GM18951 (cell line): ENCODE results near the gene SLC9A2.

Experiments
- POLR2A ChIP-seq: IDR thresholded peaks from 4 replicates; pipeline ENCODE4 v1.6.1; 2011; ENCODE audit warnings: mild to moderate bottlenecking; ENCODE audit not compliant: insufficient read length, insufficient read depth; ENCODE audit errors: extremely low read depth
- in situ Hi-C: fragments of 300-500 bp; cut with MboI; formaldehyde crosslinking; loops from one replicate; pipeline ENCODE4 v1.12.0; 2022; ENCODE audit warnings: low sequenced_read_pairs, mixed read lengths, inconsistent platforms; ENCODE audit not compliant: unreplicated experiment

Gene SLC9A2

DNA sequence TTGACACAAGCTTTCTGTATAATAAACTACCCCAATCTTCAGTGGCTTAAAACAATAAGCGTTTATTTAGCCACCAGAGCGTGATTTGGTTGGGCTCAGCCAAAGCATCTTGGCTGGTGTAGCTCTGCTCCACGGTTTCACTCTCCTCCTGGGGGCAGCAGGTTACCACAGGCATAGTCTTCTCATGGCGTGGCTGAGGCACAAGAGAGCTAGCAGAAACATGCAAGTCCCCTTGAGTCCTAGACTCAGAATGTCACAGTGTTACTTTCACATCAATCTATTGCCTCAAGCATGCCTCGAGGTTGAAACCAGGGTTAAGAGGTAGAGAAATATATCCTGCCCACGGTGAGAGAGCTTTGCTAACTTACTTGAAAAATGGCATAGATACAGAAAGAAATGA lies 19.9 kb upstream of the SLC9A2 start:
- in situ Hi-C loops = no loop called here

DNA sequence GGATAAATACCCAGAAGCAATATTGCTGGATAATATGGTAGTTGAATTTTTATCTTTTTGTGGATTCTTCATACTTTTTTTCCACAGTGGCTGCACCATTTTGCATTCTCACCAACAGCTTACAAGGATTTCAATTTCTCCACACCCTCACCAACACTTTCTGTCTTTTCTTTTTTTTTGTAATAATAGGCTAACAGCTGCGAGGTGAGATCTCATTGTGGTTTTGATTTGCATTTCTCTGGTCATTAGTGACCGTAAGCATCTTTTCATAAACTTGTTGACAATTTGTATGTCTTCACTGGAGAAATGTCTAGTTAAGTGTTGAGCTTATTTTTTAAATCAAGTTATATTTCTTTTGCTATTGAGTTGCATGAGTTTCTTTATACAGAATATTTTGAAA lies 17.6 kb upstream of the SLC9A2 start:
- no peak for TF ChIP-seq POLR2A
- in situ Hi-C loops = no loop called here

More for the DNA sequence above, 19.9 kb upstream of the SLC9A2 start:
- no peak for TF ChIP-seq POLR2A

DNA sequence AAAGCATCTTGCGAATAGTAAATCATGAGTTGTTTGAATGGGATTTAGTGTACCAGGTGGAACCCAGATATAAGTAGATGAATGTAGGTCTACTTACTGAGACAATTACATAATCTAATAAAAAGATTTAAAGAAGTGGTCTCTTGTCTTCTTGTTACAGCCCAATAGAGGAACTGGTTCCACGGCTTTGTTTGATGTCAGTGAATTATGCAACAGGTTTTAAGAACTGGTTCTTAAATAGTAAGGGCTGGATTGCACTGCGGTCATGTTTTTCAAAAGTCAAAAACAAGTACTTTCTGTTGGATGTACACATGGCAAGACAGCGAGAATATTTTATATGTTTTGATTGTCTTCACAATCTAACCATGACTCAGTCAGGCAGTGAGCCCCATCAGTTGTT lies 15.4 kb upstream of the SLC9A2 start:
- in situ Hi-C loops = no loop called here

DNA sequence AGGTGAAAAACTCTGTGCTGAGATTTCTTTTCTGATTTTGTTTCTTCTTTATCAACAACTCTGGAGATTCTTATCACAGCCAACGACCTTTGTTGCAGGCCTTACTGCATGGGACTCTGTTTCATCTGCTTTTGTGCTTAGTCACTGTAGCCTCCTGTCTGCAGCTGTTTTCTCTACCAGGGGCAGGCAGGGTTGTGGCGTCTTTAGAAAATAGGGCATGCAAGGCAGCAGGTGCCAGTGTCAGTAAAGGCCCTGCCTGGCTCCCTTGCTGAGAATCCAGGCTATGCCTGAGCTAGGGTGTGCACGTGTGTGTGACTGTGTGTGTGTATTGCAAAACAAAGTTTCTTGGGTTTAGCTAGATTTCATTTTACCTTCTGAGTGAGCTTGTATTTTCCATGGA lies 14.6 kb upstream of the SLC9A2 start:
- TF ChIP-seq POLR2A = no peak
- in situ Hi-C loops = no loop called here

More for the DNA sequence above, 15.4 kb upstream of the SLC9A2 start:
- no peak for TF ChIP-seq POLR2A

DNA sequence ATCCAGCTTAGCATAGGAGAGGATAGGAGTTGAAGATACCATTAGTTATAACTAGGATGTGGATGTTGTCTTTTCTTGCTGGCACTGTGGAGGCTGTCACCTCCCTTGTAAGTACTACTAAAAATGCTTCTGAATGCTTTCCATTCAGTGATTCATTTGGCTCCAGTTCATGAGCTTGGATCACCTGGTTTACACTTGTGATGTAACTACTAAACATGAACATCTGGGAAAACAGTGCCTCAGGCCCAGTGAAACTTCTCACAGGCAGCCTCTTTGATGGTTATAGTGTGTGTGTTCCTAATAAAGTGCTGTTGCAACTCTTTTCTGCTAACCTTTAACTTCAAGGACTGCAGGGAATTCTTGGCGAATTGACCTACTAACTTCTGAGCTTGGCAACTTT lies 13.0 kb upstream of the SLC9A2 start:
- TF ChIP-seq POLR2A = no peak
- in situ Hi-C loops = no loop called here

DNA sequence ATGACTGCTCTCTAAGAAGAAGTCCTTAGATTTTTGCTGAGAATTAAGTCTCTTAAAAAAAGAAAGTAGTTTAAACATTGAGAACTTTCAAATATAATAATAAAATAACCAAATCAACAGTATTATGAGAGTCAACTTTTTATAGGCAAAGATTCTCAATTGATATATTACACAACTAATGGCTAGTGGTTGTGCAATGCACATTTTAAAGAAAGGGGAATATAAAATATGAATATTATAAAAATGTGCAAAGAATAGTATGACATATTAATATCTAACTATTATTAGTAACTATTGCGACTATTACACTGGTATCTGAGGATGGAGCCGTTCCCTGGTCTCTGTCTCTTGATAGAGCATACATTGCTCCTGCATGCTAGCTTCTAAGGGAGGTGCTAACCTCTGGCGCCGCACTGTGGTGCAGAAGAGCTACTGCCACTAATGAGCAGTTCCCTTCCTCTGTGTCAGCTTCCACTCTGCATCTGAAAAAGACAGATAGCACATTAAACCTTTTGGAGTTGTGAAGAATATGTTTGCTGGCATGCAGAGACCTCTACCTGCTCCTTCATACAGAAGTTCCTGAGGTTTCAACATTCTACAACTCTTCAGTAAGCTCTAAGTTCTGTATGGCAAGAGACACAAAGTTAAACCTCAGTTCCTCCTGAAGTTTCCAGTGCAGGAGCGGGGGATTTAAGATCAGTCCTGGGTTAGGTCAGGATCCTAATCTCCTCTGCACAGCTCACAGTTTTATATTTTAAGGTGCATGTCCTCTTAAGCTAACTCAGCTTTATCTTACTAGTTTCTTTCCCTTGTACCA lies 3.5 kb upstream of the SLC9A2 start:
- no peak for TF ChIP-seq POLR2A
- in situ Hi-C loops = no loop called here

DNA sequence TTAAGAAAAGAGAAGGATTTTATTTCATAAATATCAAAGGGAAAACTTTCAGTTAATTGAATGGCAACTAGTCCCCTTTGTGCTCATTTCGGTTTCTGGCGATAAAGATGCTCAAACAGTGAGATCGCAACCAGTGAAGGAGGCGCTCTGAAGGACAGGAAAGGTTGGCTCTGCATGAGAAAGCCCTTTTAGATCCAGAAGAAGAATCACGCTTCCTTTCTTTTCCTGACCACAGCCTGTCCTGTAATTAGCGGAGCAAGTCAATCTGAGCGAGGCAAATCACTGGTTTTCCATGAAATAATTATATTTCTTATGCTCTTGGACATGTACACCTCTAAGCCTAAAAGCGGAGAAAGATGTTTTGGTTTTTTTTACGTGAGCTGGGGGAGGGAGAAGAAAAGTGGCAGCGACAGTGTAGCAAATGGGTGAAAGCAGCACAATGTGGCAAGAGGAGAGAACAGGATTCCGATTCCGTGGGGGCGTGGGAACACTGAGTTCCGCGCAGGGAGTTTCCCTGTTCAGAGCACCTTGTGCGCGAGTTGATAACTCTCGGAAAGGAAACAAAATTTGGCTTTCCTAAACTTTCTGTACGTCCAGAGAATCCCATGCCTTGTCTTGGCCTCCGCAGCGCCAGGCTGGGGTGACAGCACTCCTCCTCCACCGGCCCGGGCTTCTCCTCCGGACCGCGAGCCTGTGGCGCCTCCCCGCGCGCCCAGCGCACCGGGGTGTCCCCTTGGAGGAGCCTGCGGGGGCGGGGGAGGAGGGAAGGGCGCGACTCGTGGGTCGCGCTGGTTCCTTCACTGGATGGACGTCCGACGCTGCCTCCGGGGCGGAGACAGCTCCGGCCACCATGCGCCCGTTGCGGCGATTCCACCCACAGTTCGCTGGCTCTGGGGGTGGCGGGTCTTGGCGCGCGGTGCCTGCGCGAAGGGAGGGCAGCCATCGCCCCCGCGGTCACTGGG lies 620 bp upstream of the SLC9A2 start:
- in situ Hi-C loops = no loop called here
- TF ChIP-seq POLR2A = no peak

DNA sequence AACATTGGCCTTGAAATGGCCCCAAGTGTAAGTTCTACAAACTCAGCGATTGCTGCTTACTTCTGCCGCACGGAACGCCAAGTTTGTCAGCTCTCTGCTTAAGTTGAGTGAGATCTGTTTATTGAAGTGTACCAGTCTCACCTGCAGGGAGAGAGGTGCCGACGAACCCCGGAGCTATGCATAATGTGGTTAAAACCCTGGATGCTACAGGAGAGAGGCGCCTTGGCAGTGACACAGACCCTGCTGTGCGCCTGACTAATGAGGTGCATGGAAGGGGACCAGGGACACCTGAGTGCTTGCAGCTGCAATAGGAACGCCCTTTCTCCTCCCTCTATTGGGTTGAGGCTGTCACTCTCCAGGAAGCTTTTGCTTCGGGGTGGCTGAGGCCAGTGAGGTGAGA lies 979 bp downstream of the SLC9A2 start:
- no peak for TF ChIP-seq POLR2A
- in situ Hi-C loops = no loop called here

DNA sequence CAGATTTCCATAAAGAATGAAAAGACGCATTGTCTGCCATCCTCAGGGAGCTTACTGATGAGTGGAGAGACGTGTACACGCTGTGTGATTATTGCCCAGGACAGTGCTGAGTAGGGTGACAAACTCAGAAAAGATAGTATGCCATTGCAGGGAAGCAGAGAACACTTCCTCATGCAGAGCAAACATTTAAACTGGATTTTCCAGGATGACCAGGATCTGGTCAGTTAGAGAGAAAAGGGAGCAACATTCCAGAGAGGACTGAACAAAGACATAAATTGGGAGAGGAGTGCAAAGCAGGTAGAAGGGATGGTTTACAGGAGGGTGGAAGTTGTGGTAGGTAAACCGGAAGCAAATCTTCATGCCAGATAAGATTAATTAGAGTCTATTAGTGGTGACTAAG lies 2.3 kb downstream of the SLC9A2 start:
- TF ChIP-seq POLR2A = no peak
- in situ Hi-C loops = no loop called here

DNA sequence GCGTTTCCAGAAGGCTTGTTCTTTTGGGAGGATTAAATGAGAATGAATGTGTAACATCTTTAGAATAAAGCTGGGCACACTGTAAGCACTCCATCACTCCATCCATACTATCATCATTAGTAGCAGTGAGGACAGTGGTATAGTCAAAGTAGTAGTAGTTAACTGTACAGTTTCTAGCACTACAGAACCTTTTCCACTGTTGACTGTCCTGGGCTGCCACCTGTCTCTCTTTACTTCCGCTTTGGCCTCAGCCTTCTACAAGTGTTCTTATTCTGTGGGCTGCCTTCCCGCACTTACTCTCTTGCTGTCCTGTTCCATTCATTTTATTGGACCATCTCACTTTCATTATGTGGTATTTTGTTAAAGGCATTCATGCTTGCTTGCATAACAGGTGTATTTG lies 3.3 kb downstream of the SLC9A2 start:
- no peak for TF ChIP-seq POLR2A
- in situ Hi-C loops = no loop called here

DNA sequence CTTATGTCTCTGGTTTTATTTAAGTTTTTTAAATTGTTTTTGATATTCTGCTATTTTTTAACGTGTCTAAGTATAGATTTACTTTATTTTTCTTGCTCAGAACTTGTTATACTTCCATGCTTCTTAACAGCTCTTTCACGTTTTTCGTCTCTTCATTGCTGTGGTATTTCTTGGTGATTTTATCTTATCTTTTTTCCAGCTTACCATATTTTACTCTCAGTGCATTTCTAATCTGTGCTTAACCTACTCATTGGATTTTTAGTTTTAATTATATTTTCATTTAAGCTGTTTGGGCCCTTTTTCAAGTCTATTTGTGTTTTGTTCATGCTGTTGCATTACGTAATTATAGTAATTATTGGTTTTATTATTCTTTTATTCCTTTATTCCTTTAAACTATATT lies 11.1 kb downstream of the SLC9A2 start:
- in situ Hi-C loops = no loop called here
- no peak for TF ChIP-seq POLR2A

DNA sequence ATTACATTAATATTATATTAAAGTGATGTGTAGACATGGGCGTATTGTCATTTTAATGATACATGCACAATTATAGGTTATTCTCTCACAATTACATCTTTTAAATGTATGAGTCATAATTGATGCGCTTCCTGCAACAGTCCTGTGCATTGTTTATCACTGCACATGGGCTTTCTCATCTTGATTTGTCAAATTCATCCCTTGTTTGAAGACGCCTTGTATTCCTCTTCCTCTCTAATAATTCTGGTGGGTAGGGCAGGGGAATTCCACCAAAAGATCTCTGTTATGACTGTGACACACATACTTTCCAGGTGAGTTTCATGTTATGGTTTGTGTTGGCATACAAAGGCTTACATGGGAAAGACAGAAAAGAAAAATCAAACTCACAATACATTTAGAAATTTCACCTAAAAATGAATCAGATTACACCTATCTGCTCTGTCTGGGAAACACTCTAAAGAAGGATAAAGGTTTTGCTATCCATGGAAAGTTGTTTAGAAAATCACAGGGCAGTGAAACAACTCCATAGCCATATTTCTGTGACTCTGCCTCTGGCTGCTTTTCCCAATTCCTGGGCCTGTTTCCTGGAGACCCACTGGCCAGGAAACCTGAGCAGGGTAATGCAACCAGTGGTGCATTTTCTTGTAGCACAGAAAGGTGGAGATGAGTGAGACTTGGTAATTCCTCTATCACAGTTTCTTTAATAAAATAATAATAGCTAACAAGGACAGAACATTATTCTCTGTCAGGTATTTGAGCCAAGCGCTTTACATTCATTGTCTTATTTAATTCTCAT lies 13.2 kb downstream of the SLC9A2 start:
- TF ChIP-seq POLR2A = no peak
- in situ Hi-C loops = no loop called here

DNA sequence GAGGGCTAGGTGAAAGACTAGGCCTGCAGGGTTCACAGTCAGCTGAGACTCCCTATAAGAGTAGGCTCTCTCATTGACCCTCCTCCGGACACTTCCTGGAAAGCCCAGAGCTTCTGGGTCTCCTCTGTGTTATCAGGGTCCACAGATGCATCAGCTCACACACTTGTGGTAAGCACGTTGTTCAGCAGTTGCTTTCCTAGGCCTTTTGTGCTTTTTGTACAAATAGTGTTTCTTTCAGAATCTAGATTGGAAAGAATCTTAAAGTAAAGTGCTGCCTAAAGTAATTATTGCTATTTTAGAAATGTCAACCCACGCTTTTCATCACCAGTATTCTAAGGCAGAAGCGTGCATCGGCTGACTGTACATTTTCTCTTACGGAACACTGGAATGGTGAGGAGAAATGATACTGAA lies 15.5 kb downstream of the SLC9A2 start:
- in situ Hi-C loops = no loop called here

DNA sequence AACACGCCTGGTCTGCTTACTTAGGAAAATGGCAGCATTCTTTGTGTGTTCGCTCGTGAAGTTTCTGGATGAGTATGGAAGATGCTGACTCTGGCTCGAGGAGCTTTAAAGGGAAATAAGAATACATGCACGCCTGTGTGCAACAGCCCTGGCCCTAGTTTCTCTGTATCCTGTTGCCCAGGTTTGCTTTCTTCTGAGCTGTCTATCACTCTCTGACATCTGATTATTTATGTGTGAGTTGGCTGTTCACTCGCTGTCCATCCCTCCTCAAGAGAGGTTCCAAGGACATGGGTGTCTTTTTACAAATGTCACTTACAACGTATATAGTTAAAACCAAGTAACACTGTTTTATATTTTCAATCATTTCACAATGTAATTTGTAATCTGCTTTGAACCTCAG lies 16.0 kb downstream of the SLC9A2 start:
- in situ Hi-C loops = no loop called here

More for the DNA sequence above, 15.5 kb downstream of the SLC9A2 start:
- no peak for TF ChIP-seq POLR2A

More for the DNA sequence above, 16.0 kb downstream of the SLC9A2 start:
- no peak for TF ChIP-seq POLR2A
